ENCODE data around the gene RC3H2. TPM values are rescaled to one million over a fixed set of nuclear protein-coding genes. Genes with fewer than 3 reads are reported as not detected.
A peak's percentile ranks its signal among the peaks of the same experiment; 100 is the strongest.
"Not testable (repeated sequence)": the region's sequence is repeated elsewhere in the genome, so short reads cannot be mapped to it uniquely, and the experiment has no call there.

Gene RC3H2
- total RNA-seq, 4 donors from 2014 or later, result 24.2 to 30.9 (median 27.1) TPM

DNA sequence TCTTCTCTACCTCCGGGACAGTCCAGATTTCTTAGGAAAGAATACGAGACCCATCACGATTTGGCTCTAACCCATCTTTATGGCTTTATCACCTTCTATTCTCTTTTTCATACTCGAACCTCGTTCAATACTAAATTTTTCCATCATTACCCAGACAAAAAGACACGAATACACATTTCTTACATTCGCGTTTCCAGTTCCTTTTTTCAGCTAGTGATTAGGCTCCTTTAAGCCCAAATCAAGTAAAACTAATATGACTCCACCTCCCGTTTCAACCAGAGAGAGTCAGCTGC, 7.5 kb upstream of the RC3H2 start:
- 3 to 7% methylated on average over 9 of the region's 9 CpGs for WGBS, 2 donors
- no peak for DNase-seq (ENCODE audit: low spot score in 2 of 2)
- intact Hi-C loops (cut with DNase I; ENCODE audit: low total_unique reads), result no loop called here
- peak overlapping the region; percentile 64 for H3K4me3 ChIP-seq (ENCODE audit: low read depth, poor library complexity, severe bottlenecking)
- TF ChIP-seq, protein P1, sequence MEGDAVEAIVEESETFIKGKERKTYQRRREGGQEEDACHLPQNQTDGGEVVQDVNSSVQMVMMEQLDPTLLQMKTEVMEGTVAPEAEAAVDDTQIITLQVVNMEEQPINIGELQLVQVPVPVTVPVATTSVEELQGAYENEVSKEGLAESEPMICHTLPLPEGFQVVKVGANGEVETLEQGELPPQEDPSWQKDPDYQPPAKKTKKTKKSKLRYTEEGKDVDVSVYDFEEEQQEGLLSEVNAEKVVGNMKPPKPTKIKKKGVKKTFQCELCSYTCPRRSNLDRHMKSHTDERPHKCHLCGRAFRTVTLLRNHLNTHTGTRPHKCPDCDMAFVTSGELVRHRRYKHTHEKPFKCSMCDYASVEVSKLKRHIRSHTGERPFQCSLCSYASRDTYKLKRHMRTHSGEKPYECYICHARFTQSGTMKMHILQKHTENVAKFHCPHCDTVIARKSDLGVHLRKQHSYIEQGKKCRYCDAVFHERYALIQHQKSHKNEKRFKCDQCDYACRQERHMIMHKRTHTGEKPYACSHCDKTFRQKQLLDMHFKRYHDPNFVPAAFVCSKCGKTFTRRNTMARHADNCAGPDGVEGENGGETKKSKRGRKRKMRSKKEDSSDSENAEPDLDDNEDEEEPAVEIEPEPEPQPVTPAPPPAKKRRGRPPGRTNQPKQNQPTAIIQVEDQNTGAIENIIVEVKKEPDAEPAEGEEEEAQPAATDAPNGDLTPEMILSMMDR (IDR thresholded peaks at IDR 0.05), result no peak
- no peak for TF ChIP-seq POLR2A (IDR thresholded peaks at IDR 0.05)

DNA sequence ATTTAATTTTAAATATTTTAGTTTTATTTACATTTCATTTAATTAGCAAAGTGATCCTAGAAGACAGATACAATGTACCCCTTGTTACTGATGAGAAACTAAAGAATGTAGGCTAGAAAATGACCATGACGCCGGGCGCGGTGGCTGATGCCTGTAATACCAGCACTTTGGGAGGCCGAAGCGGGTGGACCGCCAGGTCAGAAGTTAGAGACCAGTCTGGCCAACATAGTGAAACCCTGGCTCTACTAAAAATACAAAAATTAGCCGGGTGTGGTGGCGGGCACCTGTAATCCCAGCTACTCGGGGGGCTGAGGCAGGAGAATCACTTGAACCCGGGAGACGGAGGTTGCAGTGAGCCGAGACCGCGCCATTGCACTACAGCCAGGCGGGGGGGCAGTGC, 963 bp upstream of the RC3H2 start:
- 91 to 96% methylated on average over 16 of the region's 16 CpGs for WGBS, 2 donors
- peak in 1 of 2 donors; percentile 86 for DNase-seq (ENCODE audit: low spot score in 2 of 2)

DNA sequence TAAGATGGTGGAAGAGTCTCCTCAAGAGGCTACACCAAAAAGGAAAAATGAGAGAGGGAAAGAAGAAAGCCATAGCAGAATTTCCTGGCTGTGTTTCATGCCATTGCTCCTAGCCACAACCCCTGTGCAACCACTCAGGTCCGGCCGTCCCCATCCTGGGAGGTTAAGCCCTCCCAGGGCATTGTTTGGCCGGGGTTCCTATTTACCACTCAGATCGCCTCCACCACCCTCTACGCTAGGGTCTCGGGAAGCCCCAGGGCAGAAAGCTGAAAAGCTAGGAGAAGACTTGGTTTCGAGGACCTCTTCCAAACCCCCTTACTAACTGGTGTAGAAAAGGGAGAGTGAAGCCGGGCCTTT, 715 bp downstream of the RC3H2 start:
- peak overlapping the region; percentile 95 for H3K4me3 ChIP-seq (ENCODE audit: low read depth, poor library complexity, severe bottlenecking)
- TF ChIP-seq, protein P1 (IDR thresholded peaks at IDR 0.05), result no peak
- no peak for TF ChIP-seq POLR2A (IDR thresholded peaks at IDR 0.05)
- intact Hi-C loops (cut with DNase I; ENCODE audit: low total_unique reads), result no loop called here
- DNase-seq (ENCODE audit: low spot score in 2 of 2), result no peak
- 0% methylated on average over 8 of the region's 8 CpGs for WGBS, 2 donors

More for the DNA sequence above, 963 bp upstream of the RC3H2 start:
- H3K4me3 ChIP-seq (ENCODE audit: low read depth, poor library complexity, severe bottlenecking); intact Hi-C loops (cut with DNase I; ENCODE audit: low total_unique reads): not testable (repeated sequence)

DNA sequence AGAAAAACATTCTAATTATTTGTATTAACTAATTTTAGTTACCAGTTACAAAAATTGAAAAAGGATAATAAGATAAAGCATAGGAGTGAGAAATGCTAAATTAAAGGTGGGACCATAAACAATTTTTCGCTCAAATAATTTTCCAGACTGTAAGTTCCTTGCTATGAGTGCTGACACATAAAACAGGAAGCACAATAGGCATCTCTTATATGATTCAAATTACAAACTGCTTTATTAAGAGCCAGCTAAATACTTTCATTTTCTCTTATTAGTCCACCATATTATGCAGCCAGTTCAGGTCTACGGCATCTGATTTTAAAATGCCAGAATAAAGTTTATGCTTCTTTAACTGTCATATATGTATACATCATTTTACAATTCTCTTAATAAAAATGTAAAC, 4.4 kb downstream of the RC3H2 start:
- no peak for TF ChIP-seq POLR2A (IDR thresholded peaks at IDR 0.05)
- TF ChIP-seq, protein P1 (IDR thresholded peaks at IDR 0.05), result no peak
- 49 to 50% methylated on average over 2 of the region's 2 CpGs for WGBS, 2 donors
- intact Hi-C loops (cut with DNase I; ENCODE audit: low total_unique reads), result no loop called here
- no peak overlapping the region for H3K4me3 ChIP-seq (ENCODE audit: low read depth, poor library complexity, severe bottlenecking)
- no peak for DNase-seq (ENCODE audit: low spot score in 2 of 2)

DNA sequence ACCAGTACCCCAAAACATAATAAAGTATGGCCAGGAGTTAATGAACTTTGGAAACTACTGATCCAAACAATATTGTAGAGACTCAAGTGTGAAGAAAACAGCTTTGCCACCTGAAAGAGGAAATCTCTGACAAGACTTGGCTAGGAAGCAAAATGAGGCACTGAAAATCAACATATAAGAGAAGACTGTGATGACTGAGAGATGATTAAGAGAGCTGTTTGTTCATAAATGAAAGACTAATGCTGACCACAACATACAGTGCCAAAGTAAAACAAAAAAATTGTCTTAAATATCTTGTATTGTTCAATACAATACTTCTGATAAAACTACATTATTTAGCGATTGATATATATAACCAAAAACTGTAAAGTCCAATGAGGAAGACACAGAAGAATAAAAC, 7.2 kb downstream of the RC3H2 start:
- no peak for DNase-seq (ENCODE audit: low spot score in 2 of 2)
- intact Hi-C loops (cut with DNase I; ENCODE audit: low total_unique reads), result no loop called here
- no peak overlapping the region for H3K4me3 ChIP-seq (ENCODE audit: low read depth, poor library complexity, severe bottlenecking)
- TF ChIP-seq POLR2A (IDR thresholded peaks at IDR 0.05), result no peak
- TF ChIP-seq, protein P1 (IDR thresholded peaks at IDR 0.05), result no peak
- WGBS, 2 donors, result 94 to 95% methylated on average over 1 of the region's 1 CpG

DNA sequence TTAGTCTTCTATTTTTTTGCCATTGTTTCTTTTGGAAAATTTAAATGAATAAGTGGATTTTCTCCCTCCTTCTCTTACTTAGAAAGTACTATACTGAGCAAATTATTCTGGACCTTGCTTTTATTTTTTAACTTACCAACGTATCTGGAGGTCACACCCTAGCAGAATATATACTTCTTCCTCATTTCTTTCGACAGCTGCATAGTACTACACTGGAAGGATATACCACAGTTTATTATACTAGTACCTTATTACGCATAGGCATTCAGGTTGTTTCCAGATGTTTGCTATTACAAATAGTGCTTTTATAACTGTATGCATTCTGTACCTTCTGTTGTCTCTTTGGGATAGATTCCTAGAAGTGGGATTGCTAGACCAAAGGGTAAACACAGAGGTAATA, 16.7 kb downstream of the RC3H2 start:
- intact Hi-C loops (cut with DNase I; ENCODE audit: low total_unique reads), result no loop called here
- H3K4me3 ChIP-seq (ENCODE audit: low read depth, poor library complexity, severe bottlenecking), result no peak overlapping the region
- no peak for TF ChIP-seq POLR2A (IDR thresholded peaks at IDR 0.05)
- TF ChIP-seq, protein P1 (IDR thresholded peaks at IDR 0.05), result no peak
- WGBS, 2 donors, result 76 to 88% methylated on average over 3 of the region's 3 CpGs
- DNase-seq (ENCODE audit: low spot score in 2 of 2), result no peak

Measured in lower leg skin (tissue), 4 donors.